Chondrocyte (in vitro differentiated cells): ENCODE results near the gene MBNL2. TPM values are rescaled to one million over a fixed set of nuclear protein-coding genes. Genes with fewer than 3 reads are reported as not detected.

Experiments
- DNase-seq: peaks from one replicate; pipeline ENCODE4 v3.0.0; 2021; ENCODE audit warnings: mixed read lengths, low spot score
- H3K27ac Mint-ChIP-seq: one replicate; pipeline ENCODE4 v1.8.0; 2021; ENCODE audit warnings: mild to moderate bottlenecking, moderate library complexity, mixed read lengths; ENCODE audit not compliant: unreplicated experiment
- H3K27me3 Mint-ChIP-seq: 2 replicates; pipeline ENCODE4 v1.8.0; 2021; ENCODE audit warnings: low read depth, mixed read lengths
- H3K36me3 Mint-ChIP-seq: 2 replicates; pipeline ENCODE4 v1.8.0; 2021; ENCODE audit warnings: low read depth, mixed read lengths
- H3K4me1 Mint-ChIP-seq: 2 replicates; pipeline ENCODE4 v1.8.0; 2021; ENCODE audit warnings: low read depth, mild to moderate bottlenecking, mixed read lengths
- H3K4me3 Mint-ChIP-seq: one replicate; pipeline ENCODE4 v1.8.0; 2021; ENCODE audit warnings: mild to moderate bottlenecking, moderate library complexity, mixed read lengths; ENCODE audit not compliant: unreplicated experiment
- H3K9me3 Mint-ChIP-seq: 2 replicates; pipeline ENCODE4 v1.8.0; 2021; ENCODE audit warnings: low read depth, mixed read lengths
- CTCF ChIP-seq: fragments of 200-600 bp; sonication (generic); IDR thresholded peaks from 2 replicates; pipeline ENCODE4 v1.5.0; 2021; ENCODE audit warnings: antibody characterized with exemption, mild to moderate bottlenecking, moderate library complexity
- total RNA-seq: library from RNA; stranded (reverse); gene quantifications from 3 replicates; pipeline ENCODE4 v1.2.1, GENCODE V29; 2021

The MBNL2 gene
- total RNA-seq, 1 donor from 2014 or later, result 41.3 TPM

DNA sequence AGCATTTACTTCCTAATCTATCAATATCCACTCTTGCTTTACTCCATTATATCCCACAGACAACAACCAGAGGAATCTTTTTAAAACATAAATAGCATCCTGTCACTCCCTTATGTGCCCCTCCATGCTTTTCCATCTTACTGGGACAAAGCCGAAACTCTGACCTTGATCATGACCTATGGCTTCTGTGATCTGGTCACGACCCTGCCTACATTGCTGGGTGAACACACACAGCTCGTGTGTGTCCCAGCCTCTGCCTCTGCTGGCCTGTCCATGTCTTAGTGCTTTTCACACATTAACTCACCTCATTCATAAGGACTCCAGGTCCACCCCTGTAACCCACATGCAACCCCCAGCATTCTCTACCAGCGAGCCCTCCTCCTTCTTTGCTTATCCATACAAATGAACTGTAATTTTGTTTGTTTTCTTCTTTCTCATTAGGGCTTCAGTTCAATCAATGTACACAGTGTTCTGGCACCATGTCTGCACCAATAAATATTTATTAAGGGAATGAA, 115.9 kb downstream of the MBNL2 start:
- no peak overlapping the region for H3K27ac Mint-ChIP-seq
- H3K9me3 Mint-ChIP-seq, result no peaks in the 10 kb centered on the region
- H3K27me3 Mint-ChIP-seq, result no peaks in the 10 kb centered on the region
- TF ChIP-seq CTCF, result no peak
- H3K4me1 Mint-ChIP-seq, result peaks cover 37% of the 10 kb centered on the region
- H3K36me3 Mint-ChIP-seq, result peaks cover 4% of the 10 kb centered on the region
- H3K4me3 Mint-ChIP-seq, result no peak overlapping the region
- no peak for DNase-seq

DNA sequence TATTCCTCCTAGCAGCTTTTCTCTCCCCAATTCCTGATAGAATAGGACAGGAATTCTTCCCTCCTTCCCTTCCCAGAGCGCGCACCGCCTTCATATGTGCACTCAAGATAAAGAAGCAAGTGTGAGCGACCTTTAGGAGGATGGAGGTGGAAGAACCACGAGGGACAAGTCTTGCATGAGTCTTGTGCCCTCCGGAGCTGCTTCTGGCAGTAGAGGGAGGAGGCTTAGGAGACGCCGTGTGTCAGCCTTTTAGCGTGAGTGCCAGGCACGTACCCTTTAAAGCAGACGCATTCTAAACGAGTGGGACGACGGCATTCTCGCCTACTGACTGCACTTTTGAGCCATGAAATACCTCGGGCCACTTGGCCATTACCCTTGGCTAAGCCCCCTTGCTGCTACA, 116.4 kb downstream of the MBNL2 start:
- Mint-ChIP-seq H3K36me3 (peaks cover 8% of the 10 kb centered on the region), H3K27ac (no peak overlapping the region), H3K4me1 (peaks cover 35% of the 10 kb centered on the region), H3K4me3 (no peak overlapping the region), H3K27me3 (no peaks in the 10 kb centered on the region), H3K9me3 (no peaks in the 10 kb centered on the region)
- no peak for TF ChIP-seq CTCF
- DNase-seq, result no peak

GRCh38 chr13:97339019-97339987, 117.2 kb downstream of the MBNL2 start:
- H3K27ac Mint-ChIP-seq, result no peak overlapping the region

DNA sequence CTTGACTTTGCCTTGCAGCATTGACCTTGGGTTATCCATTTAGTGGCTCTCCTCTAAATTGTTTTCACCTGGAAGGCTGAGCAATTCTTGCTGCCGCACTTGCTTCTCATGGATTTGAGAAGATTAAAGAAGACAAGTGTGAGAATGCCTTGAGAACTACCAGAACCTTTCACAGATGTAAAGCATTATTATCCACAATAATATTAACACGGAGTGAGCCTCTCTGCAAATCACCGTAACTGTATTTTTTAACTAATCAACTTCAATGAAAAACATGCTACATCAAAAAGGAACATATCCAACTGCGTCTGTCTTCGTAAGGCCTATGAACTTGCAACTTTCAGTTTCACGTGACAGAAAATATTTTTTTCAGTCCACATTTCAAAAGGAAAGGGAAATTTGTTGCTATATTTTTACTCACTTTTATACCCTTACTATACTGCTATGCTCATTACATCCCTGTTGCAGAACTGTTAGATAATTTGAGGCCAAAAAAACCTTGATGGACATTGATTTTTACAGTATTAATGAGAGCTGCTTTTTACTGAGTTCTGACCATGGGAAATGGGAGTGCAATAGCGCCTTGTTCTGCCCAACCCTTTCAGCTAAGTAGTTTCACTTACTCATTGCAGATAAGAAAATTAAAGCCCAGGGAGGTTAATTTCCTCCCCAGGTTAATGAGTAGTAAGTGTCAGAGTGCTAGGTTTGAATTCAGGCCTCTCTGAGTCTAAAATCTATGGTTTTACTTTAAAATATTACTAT, 118.0 kb downstream of the MBNL2 start:
- Mint-ChIP-seq H3K36me3 (peaks cover 7% of the 10 kb centered on the region), H3K9me3 (no peaks in the 10 kb centered on the region), H3K4me1 (peaks cover 33% of the 10 kb centered on the region), H3K27ac (no peak overlapping the region), H3K27me3 (no peaks in the 10 kb centered on the region), H3K4me3 (no peak overlapping the region)
- TF ChIP-seq CTCF, result no peak
- no peak for DNase-seq

More at GRCh38 chr13:97339019-97339987, 117.2 kb downstream of the MBNL2 start:
- Mint-ChIP-seq H3K4me1 (peaks cover 34% of the 10 kb centered on the region), H3K27me3 (no peaks in the 10 kb centered on the region), H3K36me3 (peaks cover 7% of the 10 kb centered on the region), H3K9me3 (no peaks in the 10 kb centered on the region), H3K4me3 (no peak overlapping the region)
- no peak for TF ChIP-seq CTCF
- DNase-seq, result no peak

GRCh38 chr13:97341135-97341534, 119.0 kb downstream of the MBNL2 start:
- Mint-ChIP-seq H3K27me3 (no peaks in the 10 kb centered on the region), H3K9me3 (no peaks in the 10 kb centered on the region), H3K36me3 (peaks cover 8% of the 10 kb centered on the region), H3K4me1 (peaks cover 28% of the 10 kb centered on the region), H3K4me3 (no peak overlapping the region), H3K27ac (peak overlapping the region; percentile 46)
- TF ChIP-seq CTCF, result no peak
- DNase-seq, result no peak
